Astrocyte of the cerebellum (primary cell): ENCODE measurements around the gene SPRYD3.

Experiments used
- DNase-seq: peaks from one replicate; pipeline ENCODE4 v3.0.0-alpha.2; 2011; ENCODE audit warnings: low read depth
- H3K4me3 ChIP-seq: 2 replicates; pipeline ENCODE4 v1.5.1; 2011; ENCODE audit warnings: mild to moderate bottlenecking, low read depth, low read length, moderate library complexity
- in situ Hi-C: cut with HindIII; loops from 2 replicates; pipeline ENCODE4 v1.10.0; 2017; ENCODE audit warnings: low sequenced_read_pairs
- TF ChIP-seq, protein P1 (sequence below): IDR thresholded peaks from 2 replicates; pipeline ENCODE4 v1.5.1; 2012; ENCODE audit warnings: low read length, low read depth, moderate library complexity, mild to moderate bottlenecking; ENCODE audit errors: missing control alignments

The SPRYD3 gene

DNA sequence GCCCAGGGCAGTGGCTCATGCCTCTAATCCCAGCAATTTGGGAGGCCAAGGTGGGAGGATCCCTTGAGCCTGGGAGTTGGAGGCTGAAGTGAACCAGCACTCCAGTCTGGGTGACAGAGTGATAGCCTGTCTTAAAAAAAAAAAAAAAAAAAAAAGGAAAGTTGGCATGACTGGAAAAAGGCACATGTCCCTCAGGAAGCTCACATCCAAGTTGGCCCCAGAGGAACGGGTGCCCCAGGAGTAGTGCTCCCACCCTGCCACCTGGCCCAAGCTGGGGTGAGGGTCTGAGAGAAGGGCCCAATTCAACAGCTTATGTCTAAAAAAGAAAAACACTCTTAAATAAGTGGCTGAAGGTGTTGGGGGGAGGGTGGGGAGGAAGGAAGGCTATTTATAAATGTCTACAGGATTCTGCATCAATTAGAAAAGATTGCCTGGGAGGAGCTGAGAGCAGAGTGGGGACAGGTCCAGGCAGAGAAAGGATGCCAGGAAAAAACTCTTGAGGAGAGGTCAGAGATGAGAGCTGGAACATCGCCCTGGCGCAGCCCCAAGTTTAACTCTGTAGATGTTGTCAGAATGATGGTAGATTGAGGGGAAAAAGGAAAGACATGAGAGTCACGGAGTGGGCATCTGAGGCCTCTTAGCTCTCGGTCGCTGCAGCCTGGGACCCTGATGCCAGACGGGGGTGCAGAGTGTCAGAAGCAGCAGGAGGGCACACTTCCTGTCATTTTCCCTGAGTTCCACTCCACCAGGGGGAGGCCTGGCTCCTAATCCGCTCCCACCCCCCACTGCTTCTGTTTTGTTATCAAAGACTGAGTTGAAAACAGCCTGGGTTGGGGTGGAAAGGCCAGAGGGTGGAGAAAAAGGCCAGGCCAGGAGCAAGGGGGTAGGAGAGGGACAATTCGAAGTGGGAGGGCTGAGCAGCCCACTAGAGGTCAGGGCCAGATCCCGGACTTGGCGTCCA, 7.3 kb downstream of the SPRYD3 start:
- in situ Hi-C loops: loop anchor here (10.0 kb wide), 1 partner anchor 123 kb away; no protein-coding TSS in a partner anchor
- DNase-seq: no peak
- H3K4me3 ChIP-seq: no peak overlapping the region
- TF ChIP-seq, protein P1, sequence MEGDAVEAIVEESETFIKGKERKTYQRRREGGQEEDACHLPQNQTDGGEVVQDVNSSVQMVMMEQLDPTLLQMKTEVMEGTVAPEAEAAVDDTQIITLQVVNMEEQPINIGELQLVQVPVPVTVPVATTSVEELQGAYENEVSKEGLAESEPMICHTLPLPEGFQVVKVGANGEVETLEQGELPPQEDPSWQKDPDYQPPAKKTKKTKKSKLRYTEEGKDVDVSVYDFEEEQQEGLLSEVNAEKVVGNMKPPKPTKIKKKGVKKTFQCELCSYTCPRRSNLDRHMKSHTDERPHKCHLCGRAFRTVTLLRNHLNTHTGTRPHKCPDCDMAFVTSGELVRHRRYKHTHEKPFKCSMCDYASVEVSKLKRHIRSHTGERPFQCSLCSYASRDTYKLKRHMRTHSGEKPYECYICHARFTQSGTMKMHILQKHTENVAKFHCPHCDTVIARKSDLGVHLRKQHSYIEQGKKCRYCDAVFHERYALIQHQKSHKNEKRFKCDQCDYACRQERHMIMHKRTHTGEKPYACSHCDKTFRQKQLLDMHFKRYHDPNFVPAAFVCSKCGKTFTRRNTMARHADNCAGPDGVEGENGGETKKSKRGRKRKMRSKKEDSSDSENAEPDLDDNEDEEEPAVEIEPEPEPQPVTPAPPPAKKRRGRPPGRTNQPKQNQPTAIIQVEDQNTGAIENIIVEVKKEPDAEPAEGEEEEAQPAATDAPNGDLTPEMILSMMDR: peak; percentile 46

GRCh38 chr12:53070877-53071492, 8.2 kb downstream of the SPRYD3 start:
- DNase-seq: no peak
- H3K4me3 ChIP-seq: no peak overlapping the region
- in situ Hi-C loops: loop anchor here (10.0 kb wide), 1 partner anchor 124 kb away; no protein-coding TSS in a partner anchor
- TF ChIP-seq, protein P1: no peak

DNA sequence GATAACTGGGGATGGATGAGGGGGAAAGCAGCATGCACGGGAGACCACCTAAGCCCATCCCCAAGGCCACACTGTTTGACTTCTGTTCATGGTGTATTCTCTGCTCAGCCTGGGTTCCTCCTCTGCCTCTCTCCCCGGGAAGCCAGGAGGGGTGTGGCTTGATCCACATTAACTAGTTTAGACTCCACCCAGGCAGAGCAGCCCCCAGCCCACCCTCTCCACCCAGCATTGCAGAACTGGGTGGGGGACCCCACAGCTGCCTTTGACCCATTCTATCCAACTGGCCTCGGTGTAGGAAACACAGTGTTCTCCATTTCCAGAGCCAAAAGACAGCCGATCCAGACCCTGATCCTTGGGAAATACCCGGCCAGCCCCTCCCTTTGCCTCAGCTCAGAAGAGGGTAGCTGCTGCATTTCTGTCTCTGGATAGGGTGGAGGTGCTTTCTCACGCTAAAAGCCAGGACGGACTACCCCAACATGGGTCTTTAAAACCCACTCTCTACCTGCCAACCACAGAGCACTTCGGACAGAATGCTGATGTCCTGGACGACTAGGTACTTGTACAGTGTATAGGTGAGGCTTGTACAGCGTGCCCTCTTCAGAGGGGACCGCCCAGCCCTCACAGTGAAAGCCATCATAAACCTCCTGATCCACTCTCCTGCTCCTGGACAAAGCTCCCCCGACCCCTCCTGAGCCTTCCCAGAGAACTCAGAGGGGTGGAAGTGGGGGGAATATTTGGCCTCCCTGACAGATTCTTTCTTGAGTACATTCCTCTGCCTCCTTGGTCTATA, 9.4 kb downstream of the SPRYD3 start:
- H3K4me3 ChIP-seq: no peak overlapping the region
- in situ Hi-C loops: loop anchor here (5.0 to 10.0 kb wide), 3 partner anchors 32 to 125 kb away; partner anchors contain the start of gene SOAT2
- TF ChIP-seq, protein P1: no peak
- DNase-seq: no peak

- no peak overlapping the region for H3K4me3 ChIP-seq
- TF ChIP-seq, protein P1: no peak
- in situ Hi-C loops: loop anchor here (5.0 kb wide), 2 partner anchors 33 to 103 kb away; partner anchors contain the start of gene SOAT2
- no peak for DNase-seq
Observed at GRCh38 chr12:53068811-53069585, 10.2 kb downstream of the SPRYD3 start.

DNA sequence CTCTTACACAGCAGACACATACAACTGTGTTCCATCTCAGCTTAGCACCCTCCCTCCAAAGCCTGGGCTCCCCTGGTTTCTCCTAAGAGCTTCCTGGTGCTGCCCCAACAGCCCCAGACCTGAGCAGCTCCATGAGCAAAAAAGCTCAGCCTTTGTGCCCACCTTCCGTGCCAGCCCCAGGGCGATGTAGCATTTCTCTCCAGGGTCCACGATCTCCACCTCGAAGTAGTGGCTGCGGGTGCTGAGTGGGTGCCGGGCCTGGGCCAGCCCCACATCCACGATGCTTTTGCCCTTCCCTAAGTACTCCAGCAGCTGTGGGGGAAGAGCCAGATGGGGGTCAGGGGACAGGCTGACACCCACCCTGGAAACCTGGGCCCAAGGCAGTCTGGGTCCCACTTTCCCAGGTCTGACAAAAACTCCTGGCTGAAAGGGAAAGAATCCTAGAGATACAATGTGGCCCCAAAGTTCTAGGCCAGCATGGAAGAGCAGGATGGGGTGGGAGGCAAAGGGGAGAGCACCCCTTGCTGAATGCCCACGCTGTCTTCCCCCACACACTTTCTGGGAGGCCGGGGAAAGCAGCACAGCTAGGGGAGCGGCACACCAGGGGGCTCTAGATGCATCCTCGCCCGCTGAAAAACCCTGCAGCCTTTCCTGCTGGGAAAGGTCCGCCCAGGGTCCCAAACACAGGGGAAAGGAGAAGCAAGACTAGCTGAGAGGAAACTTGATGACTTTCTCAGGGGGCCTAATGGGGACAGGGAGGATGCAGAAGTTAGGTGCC, 11.0 kb downstream of the SPRYD3 start:
- in situ Hi-C loops: loop anchor here (5.0 kb wide), 2 partner anchors 34 to 104 kb away; partner anchors contain the start of gene SOAT2
- no peak overlapping the region for H3K4me3 ChIP-seq
- TF ChIP-seq, protein P1: no peak
- DNase-seq: no peak
